K562 (cell line): ENCODE data around the gene PLAC8. TPM values are rescaled to one million over a fixed set of nuclear protein-coding genes. Genes with fewer than 3 reads are reported as not detected.

Experiments used
- CBX2 ChIP-seq: fragments of 200-600 bp; sonication (generic); IDR thresholded peaks from one replicate; pipeline ENCODE4 v1.6.1; 2012; ENCODE audit warnings: mild to moderate bottlenecking, low read length, inconsistent platforms; ENCODE audit not compliant: insufficient read depth, poor library complexity, severe bottlenecking
- FOXJ2 ChIP-seq: fragments of 200-800 bp; sonication (Bioruptor generic); IDR thresholded peaks from 2 replicates; pipeline ENCODE4 v1.6.1; 2016; ENCODE audit warnings: missing genetic modification characterization, missing compliant biosample characterization
- NCOR1 ChIP-seq: fragments of 450-650 bp; IDR thresholded peaks from 2 replicates; pipeline ENCODE4 v1.6.1; 2016; ENCODE audit warnings: mild to moderate bottlenecking, moderate library complexity
- RAD21 ChIP-seq, 2 experiments: fragments of 250-450 bp in 1 of 2; fragments of 450-650 bp in 1 of 2; sonication (Bioruptor Pico) in 1 of 2; formaldehyde crosslinking in 1 of 2; IDR thresholded peaks in 1 of 2; conservative IDR thresholded peaks in 1 of 2; 2 replicates each; pipeline versions ENCODE4 v1.4.0 to v1.8.0; 2020 to 2022; ENCODE audit warnings: mild to moderate bottlenecking in 2 of 2, moderate library complexity in 1 of 2
- RBM14 ChIP-seq: fragments of 200-400 bp; formaldehyde crosslinking; IDR thresholded peaks from 2 replicates; pipeline ENCODE4 v1.6.1; 2018; ENCODE audit warnings: low read depth, mild to moderate bottlenecking, low read length, moderate library complexity, borderline replicate concordance; ENCODE audit not compliant: insufficient read depth
- ZNF511 ChIP-seq: sonication (generic); formaldehyde crosslinking; IDR thresholded peaks from 2 replicates; pipeline ENCODE4 v1.8.0; 2022; ENCODE audit warnings: mild to moderate bottlenecking, missing genetic modification reagents
- ZNF518B ChIP-seq: fragments of 250-450 bp; sonication (Bioruptor Pico); IDR thresholded peaks from 2 replicates; pipeline ENCODE4 v1.5.0; 2021; ENCODE audit warnings: mild to moderate bottlenecking, moderate library complexity
- ZNF584 ChIP-seq: fragments of 200-800 bp; sonication (Bioruptor generic); IDR thresholded peaks from 2 replicates; pipeline ENCODE4 v1.6.1; 2016; ENCODE audit warnings: low read depth, mild to moderate bottlenecking, missing genetic modification characterization, missing compliant biosample characterization
- polyA plus RNA-seq, 8 experiments: library from polyadenylated mRNA; depleted of rRNA in 4 of 8; stranded (reverse) in 5 of 8; unstranded in 3 of 8; fragments of >200 nt; fragmentation: Nextera tagmentation in 2 of 8; fragmentation: Illumina TruSeq in 1 of 8; extraction: Ambion mirVana in 2 of 8; extraction: Trizol in 1 of 8; gene quantifications; 2 replicates each; pipeline versions ENCODE4 v1.2.1 to v1.2.3, GENCODE V29; 2011 to 2014; ENCODE audit warnings: inconsistent platforms in 1 of 8, missing spikeins in 1 of 8
- total RNA-seq, 7 experiments: library from RNA; depleted of rRNA in 6 of 7; stranded (reverse); fragments of >200 nt in 6 of 7; fragmentation: Illumina TruSeq in 2 of 7; extraction: Trizol in 2 of 7; gene quantifications; 2 replicates each; pipeline versions ENCODE4 v1.2.1 to v1.2.3, GENCODE V29; 2011 to 2021; ENCODE audit warnings: low replicate concordance in 1 of 7

PLAC8 gene
- total and polyA plus RNA-seq, 9 of the 15 experiments (the other 6 are each of a cell fraction or from before 2014, with no cell fraction given), result 0.27 to 0.51 TPM; not detected in 7

GRCh38 chr4:83093060-83093640 is 21.4 kb downstream of the PLAC8 start (continued):
- TF ChIP-seq ZNF518B (no peak), ZNF584 (CRISPR knock-in tag) (no peak), ZNF511 (CRISPR knock-in tag) (no peak), RBM14 (no peak), RAD21 (CRISPR knock-in tag; conservative IDR thresholded peaks at IDR 0.05 in 1 of 2, IDR thresholded peaks at IDR 0.05 in 1 of 2) (peak in 1 of 2 experiments; percentile 17; a peak in 1 of 4 replicates), FOXJ2 (no peak), NCOR1 (no peak), CBX2 (no peak)
- TF ChIP-seq, all 486 proteins: peak for 3
